Smooth muscle cell of the brain vasculature (primary cell): ENCODE data around the gene RAE1.

Experiments used
- DNase-seq: peaks from one replicate; pipeline ENCODE4 v3.0.0-alpha.2; 2012; ENCODE audit warnings: low read depth, low spot score

The RAE1 gene

GRCh38 chr20:57351042-57351783 lies at the start of gene RAE1:
RAE1 (plus strand) TSS chr20:57351255; CDS start chr20:57354039, 2,784 bp downstream.
- DNase-seq, result peak; percentile 84

GRCh38 chr20:57306747-57307146 lies 44.3 kb upstream of the RAE1 start:
- DNase-seq, result no peak

- no peak for DNase-seq
These were observed 42.4 kb upstream of the RAE1 start for GRCh38 chr20:57308451-57309271.

- DNase-seq, result no peak
These were observed 41.4 kb upstream of the RAE1 start for GRCh38 chr20:57309544-57310115.

GRCh38 chr20:57310821-57311514 lies 40.1 kb upstream of the RAE1 start:
- DNase-seq, result no peak

- DNase-seq, result no peak
These were observed 38.9 kb upstream of the RAE1 start for GRCh38 chr20:57312138-57312537.

- DNase-seq, result no peak
These were observed 37.8 kb upstream of the RAE1 start for GRCh38 chr20:57313230-57313629.

GRCh38 chr20:57313951-57314350 lies 37.1 kb upstream of the RAE1 start:
- DNase-seq, result no peak

GRCh38 chr20:57315083-57315975 lies 35.7 kb upstream of the RAE1 start:
- DNase-seq, result no peak

GRCh38 chr20:57315976-57316480 lies 35.0 kb upstream of the RAE1 start:
- no peak for DNase-seq

- no peak for DNase-seq
These were observed 34.3 kb upstream of the RAE1 start for GRCh38 chr20:57316795-57317201.

GRCh38 chr20:57317316-57317788 lies 33.7 kb upstream of the RAE1 start:
- no peak for DNase-seq

GRCh38 chr20:57317789-57318371 lies 33.2 kb upstream of the RAE1 start:
- no peak for DNase-seq

- DNase-seq, result no peak
These were observed 31.5 kb upstream of the RAE1 start for GRCh38 chr20:57319584-57319983.

- DNase-seq, result no peak
These were observed 30.7 kb upstream of the RAE1 start for GRCh38 chr20:57320358-57320757.

GRCh38 chr20:57321142-57321541 lies 29.9 kb upstream of the RAE1 start:
- no peak for DNase-seq

GRCh38 chr20:57322476-57322875 lies 28.6 kb upstream of the RAE1 start:
- no peak for DNase-seq

- no peak for DNase-seq
These were observed 28.0 kb upstream of the RAE1 start for GRCh38 chr20:57323034-57323433.

- no peak for DNase-seq
These were observed 25.3 kb upstream of the RAE1 start for GRCh38 chr20:57325632-57326356.
